DND-41 (cell line): Measurements from ENCODE around the gene LURAP1L.

Source experiments
- CTCF ChIP-seq: IDR thresholded peaks from 2 replicates; pipeline ENCODE4 v1.5.1; 2012; ENCODE audit warnings: borderline replicate concordance, low read length, moderate library complexity, mild to moderate bottlenecking; ENCODE audit not compliant: poor library complexity, severe bottlenecking; ENCODE audit errors: extremely low read depth
- EZH2 ChIP-seq: IDR thresholded peaks from 3 replicates; pipeline ENCODE4 v1.6.1; 2012; ENCODE audit warnings: borderline replicate concordance, low read depth, mild to moderate bottlenecking, moderate library complexity, low read length, inconsistent platforms; ENCODE audit not compliant: severe bottlenecking

- TF ChIP-seq EZH2 (no peak), CTCF (no peak)
These were observed 68.9 kb downstream of the LURAP1L start for GRCh38 chr9:12843735-12844134.
